ENCODE measurements around the gene CCNO. TPM values are rescaled to one million over a fixed set of nuclear protein-coding genes. Genes with fewer than 3 reads are reported as not detected.

Gene CCNO
- total and polyA plus RNA-seq, 2 of the 8 experiments (the other 6 are each of a cell fraction or from before 2014, with no cell fraction given), result 0.14 to 0.41 TPM

DNA sequence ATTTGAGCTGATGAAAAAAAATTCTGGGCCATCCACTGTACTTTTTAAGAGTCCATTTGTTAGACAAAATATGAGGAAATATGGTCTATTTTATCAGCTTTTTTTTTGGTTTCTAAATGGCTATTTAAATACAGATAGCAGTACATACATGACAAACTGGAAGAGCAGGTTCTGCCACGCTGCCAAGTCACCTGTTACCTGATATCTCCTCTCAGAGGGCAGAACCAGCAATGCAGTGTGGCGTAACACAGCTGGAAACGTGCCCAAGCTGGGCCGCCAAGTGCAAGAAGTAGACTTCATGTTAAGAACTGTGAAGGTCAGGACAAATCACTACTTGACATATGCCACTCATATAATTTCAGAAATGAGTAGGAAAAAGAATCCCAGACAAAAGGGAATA lies 14.4 kb downstream of the CCNO start (continued):
- TF ChIP-seq SP4 (IDR thresholded peaks at IDR 0.05; ENCODE audit: low read length) (no peak), RAD21 (IDR thresholded peaks at IDR 0.05 in 1 of 2, conservative IDR thresholded peaks at IDR 0.05 in 1 of 2; ENCODE audit: low read depth in 2 of 2, low read length in 2 of 2) (peak; percentile 27 to 33; a peak in 2 of 4 replicates), YY1 (IDR thresholded peaks at IDR 0.05; ENCODE audit: low read depth, low read length) (0 out of 2 replicates have a peak, but pooled peaks have one; percentile 41)
